HepG2 (cell line): ENCODE results near the gene COX4I2. TPM values are rescaled to one million over a fixed set of nuclear protein-coding genes. Genes with fewer than 3 reads are reported as not detected.

Experiments
- HDAC1 ChIP-seq: sonication (generic); formaldehyde crosslinking; IDR thresholded peaks from 2 replicates; pipeline ENCODE4 v1.5.1; 2020; ENCODE audit warnings: mild to moderate bottlenecking, missing genetic modification reagents
- HNF1A ChIP-seq, 2 experiments: sonication (generic) in 1 of 2; formaldehyde crosslinking in 1 of 2; IDR thresholded peaks; 2 replicates each; pipeline versions ENCODE4 v1.4.0 to v1.6.1; 2016 to 2020; ENCODE audit warnings: borderline replicate concordance in 1 of 2, low read depth in 1 of 2, mild to moderate bottlenecking in 1 of 2, missing genetic modification reagents in 1 of 2
- PHF21A ChIP-seq: sonication (generic); formaldehyde crosslinking; IDR thresholded peaks from 2 replicates; pipeline ENCODE4 v1.5.0; 2020; ENCODE audit warnings: mild to moderate bottlenecking, missing genetic modification reagents
- POGZ ChIP-seq: sonication (generic); formaldehyde crosslinking; IDR thresholded peaks from 2 replicates; pipeline ENCODE4 v1.4.0; 2020; ENCODE audit warnings: mild to moderate bottlenecking, missing genetic modification reagents
- POLR2A ChIP-seq, 2 experiments: IDR thresholded peaks; 2 replicates each; pipeline ENCODE4 v1.6.1; 2011; ENCODE audit warnings: low read depth in 2 of 2, low read length in 2 of 2, mild to moderate bottlenecking in 1 of 2, moderate library complexity in 1 of 2; ENCODE audit not compliant: insufficient read depth in 1 of 2
- RFXANK ChIP-seq: IDR thresholded peaks from 2 replicates; pipeline ENCODE4 v1.6.1; 2016
- SSRP1 ChIP-seq: IDR thresholded peaks from 2 replicates; pipeline ENCODE4 v1.6.1; 2016; ENCODE audit warnings: control low read depth
- ZBTB3 ChIP-seq: sonication (generic); formaldehyde crosslinking; IDR thresholded peaks from 2 replicates; pipeline ENCODE4 v1.4.0; 2020; ENCODE audit warnings: low read depth, mild to moderate bottlenecking, moderate library complexity, missing genetic modification reagents, borderline replicate concordance
- ZBTB46 ChIP-seq: sonication (generic); formaldehyde crosslinking; IDR thresholded peaks from 2 replicates; pipeline ENCODE4 v1.4.0; 2020; ENCODE audit warnings: mild to moderate bottlenecking, missing genetic modification reagents, borderline replicate concordance
- ZNF12 ChIP-seq: sonication (generic); formaldehyde crosslinking; IDR thresholded peaks from 2 replicates; pipeline ENCODE4 v1.5.0; 2020; ENCODE audit warnings: missing genetic modification reagents
- ZNF251 ChIP-seq: sonication (generic); formaldehyde crosslinking; IDR thresholded peaks from 2 replicates; pipeline ENCODE4 v1.9.0; 2021; ENCODE audit warnings: mild to moderate bottlenecking, missing genetic modification reagents
- ZNF3 ChIP-seq: IDR thresholded peaks from 2 replicates; pipeline ENCODE4 v1.7.0; 2017; ENCODE audit warnings: inconsistent platforms
- ZNF33A ChIP-seq: sonication (generic); formaldehyde crosslinking; IDR thresholded peaks from 2 replicates; pipeline ENCODE4 v1.5.1; 2020; ENCODE audit warnings: missing genetic modification reagents, mild to moderate bottlenecking, moderate library complexity, borderline replicate concordance
- ZNF570 ChIP-seq: sonication (generic); formaldehyde crosslinking; IDR thresholded peaks from 2 replicates; pipeline ENCODE4 v1.4.0; 2020; ENCODE audit warnings: mild to moderate bottlenecking, missing genetic modification reagents, borderline replicate concordance
- ZNF609 ChIP-seq: sonication (generic); formaldehyde crosslinking; IDR thresholded peaks from 2 replicates; pipeline ENCODE4 v1.4.0; 2020; ENCODE audit warnings: mild to moderate bottlenecking, missing genetic modification reagents, borderline replicate concordance
- ZNF713 ChIP-seq: sonication (generic); formaldehyde crosslinking; IDR thresholded peaks from 2 replicates; pipeline ENCODE4 v1.4.0; 2020; ENCODE audit warnings: mild to moderate bottlenecking, missing genetic modification reagents
- polyA plus RNA-seq, 8 experiments: library from polyadenylated mRNA; depleted of rRNA in 3 of 8; stranded (reverse) in 7 of 8; unstranded in 1 of 8; fragments of >200 nt; fragmentation: Illumina TruSeq in 4 of 8; extraction: Trizol in 4 of 8; gene quantifications; 2 replicates each; pipeline versions ENCODE4 v1.2.1 to v1.2.3, GENCODE V29; 2011 to 2016; ENCODE audit warnings: low read depth in 4 of 8, missing spikeins in 1 of 8, mixed read lengths in 1 of 8; ENCODE audit not compliant: insufficient read depth in 1 of 8
- total RNA-seq, 5 experiments: library from RNA; depleted of rRNA; stranded (reverse); fragments of >200 nt; fragmentation: Illumina TruSeq; extraction: Trizol; gene quantifications; 2 replicates each; pipeline ENCODE4 v1.2.3, GENCODE V29; 2016; ENCODE audit warnings: low read depth in 1 of 5

Gene COX4I2
- total and polyA plus RNA-seq, 2 of the 13 experiments (the other 11 are each of a cell fraction or from before 2014, with no cell fraction given) = 1.1 TPM; not detected in 1

- TF ChIP-seq ZNF3 (CRISPR knock-in tag) (peak; percentile 86), ZNF713 (CRISPR knock-in tag) (no peak), POGZ (CRISPR knock-in tag) (0 out of 2 replicates have a peak, but pooled peaks have one; percentile 13), ZBTB46 (CRISPR knock-in tag) (0 out of 2 replicates have a peak, but pooled peaks have one; percentile 50), ZNF570 (CRISPR knock-in tag) (0 out of 2 replicates have a peak, but pooled peaks have one; percentile 45), POLR2A (IDR thresholded peaks at IDR 0.05; ENCODE audit: insufficient read depth in 1 of 2, low read depth in 2 of 2, low read length in 2 of 2) (peak in 1 of 2 experiments; percentile 14; a peak in 1 of 4 replicates), ZNF33A (no peak), ZNF12 (0 out of 2 replicates have a peak, but pooled peaks have one; percentile 6), ZNF251 (CRISPR knock-in tag) (0 out of 2 replicates have a peak, but pooled peaks have one; percentile 31), ZNF609 (0 out of 2 replicates have a peak, but pooled peaks have one; percentile 21), SSRP1 (CRISPR knock-in tag) (peak; percentile 60; the same call in 1 of the 2 replicates), HDAC1 (CRISPR knock-in tag) (no peak), PHF21A (CRISPR knock-in tag) (0 out of 2 replicates have a peak, but pooled peaks have one; percentile 29), RFXANK (CRISPR knock-in tag) (no peak), ZBTB3 (0 out of 2 replicates have a peak, but pooled peaks have one; percentile 41), HNF1A (IDR thresholded peaks at IDR 0.05; ENCODE audit: low read depth) (no peak), HNF1A (CRISPR knock-in tag; IDR thresholded peaks at IDR 0.05; ENCODE audit: borderline replicate concordance) (peak; percentile 16; the same call in 1 of the 2 replicates)
Measured at GRCh38 chr20:31680286-31681127, 42.8 kb downstream of the COX4I2 start (continued).
